Measurements from ENCODE around the gene TPRG1L. TPM values are rescaled to one million over a fixed set of nuclear protein-coding genes. Genes with fewer than 3 reads are reported as not detected.

Gene TPRG1L
- total RNA-seq, 1 experiment from 2014 or later, result 24.0 TPM

- H4K8ac ChIP-seq (replicated peaks; ENCODE audit: insufficient read length, low read depth, low read length), result no peak overlapping the region
- no peak overlapping the region for H2BK15ac ChIP-seq (ENCODE audit: low read depth, low read length)
- no peak overlapping the region for H2AK5ac ChIP-seq (ENCODE audit: insufficient read length, low read length)
- H4K5ac ChIP-seq (ENCODE audit: insufficient read length, low read depth, low read length), result no peak overlapping the region
- H3K4me3 Mint-ChIP-seq, result no peak overlapping the region
- no peaks in the 10 kb centered on the region for H3K27me3 ChIP-seq (ENCODE audit: insufficient read depth, low read length)
- H3T11ph ChIP-seq (ENCODE audit: low read length), result no peak overlapping the region
- no peak overlapping the region for H3K4ac ChIP-seq (ENCODE audit: low read depth, low read length)
- no peaks in the 10 kb centered on the region for H3K27me3 Mint-ChIP-seq (ENCODE audit: low read depth)
- no peak overlapping the region for H3K23ac ChIP-seq (ENCODE audit: insufficient read length, low read depth, low read length)
- no peak overlapping the region for H2BK12ac ChIP-seq (ENCODE audit: insufficient read length, low read depth, low read length)
- H4K91ac ChIP-seq (ENCODE audit: insufficient read length, low read depth, low read length), result no peak overlapping the region
- no peaks in the 10 kb centered on the region for H3K79me1 ChIP-seq (ENCODE audit: insufficient read depth, low read depth, low read length, poor library complexity, severe bottlenecking)
- no peaks in the 10 kb centered on the region for H3K23me2 ChIP-seq (ENCODE audit: insufficient read length, low read depth, low read length, poor library complexity, severe bottlenecking)
- H3K9me3 Mint-ChIP-seq, result no peaks in the 10 kb centered on the region
- no peaks in the 10 kb centered on the region for H3K4me1 ChIP-seq (ENCODE audit: insufficient read depth, low read length)
- H2BK5ac ChIP-seq (ENCODE audit: insufficient read length, low read length), result no peak overlapping the region
- H3K9me3 ChIP-seq (ENCODE audit: control insufficient read depth, low read depth, low read length), result no peaks in the 10 kb centered on the region
- H2BK20ac ChIP-seq (ENCODE audit: low read depth, low read length, poor library complexity, severe bottlenecking), result no peak overlapping the region
- no peak overlapping the region for H2BK120ac ChIP-seq (ENCODE audit: low read depth, low read length, poor library complexity, severe bottlenecking)
- H3K79me2 ChIP-seq (ENCODE audit: insufficient read depth, low read length), result no peaks in the 10 kb centered on the region
- peaks cover 3 to 7% of the 10 kb centered on the region in 2 experiments for H3K4me1 Mint-ChIP-seq
- no peaks in the 10 kb centered on the region; a peak in 1 of 7 replicates for H3K36me3 Mint-ChIP-seq (ENCODE audit: insufficient read depth in 1 of 3, low read depth in 3 of 3)
- H3K14ac ChIP-seq (ENCODE audit: insufficient read depth, low read length), result no peak overlapping the region
- no peak overlapping the region for H3K9ac ChIP-seq (ENCODE audit: extremely low read depth, insufficient read length, low read length)
- no peak for DNase-seq
- no peak overlapping the region for H2AFZ ChIP-seq (ENCODE audit: low read length)
- H3K56ac ChIP-seq (ENCODE audit: insufficient read length, low read depth, low read length), result no peak overlapping the region
- no CpG with 5 or more reads among the region's 11 CpGs for WGBS (ENCODE audit: extremely low coverage, insufficient read length, low lambda C conversion rate)
- H3K18ac ChIP-seq (ENCODE audit: insufficient read length, low read depth, low read length), result no peak overlapping the region
- H4K20me1 ChIP-seq (ENCODE audit: control insufficient read depth, insufficient read depth, insufficient read length), result no peaks in the 10 kb centered on the region
- no peak overlapping the region for H3K27ac ChIP-seq (ENCODE audit: insufficient read length, low read depth, low read length)
- TF ChIP-seq CTCF (conservative IDR thresholded peaks at IDR 0.05), result no peak
- no peak overlapping the region for H3K4me2 ChIP-seq (ENCODE audit: insufficient read depth, insufficient read length, low read length)
- H3K27ac Mint-ChIP-seq, result no peak overlapping the region; a peak in 1 of 7 replicates
Measured at GRCh38 chr1:3603156-3603555, 21.7 kb upstream of the TPRG1L start.

Measured in H9 (cell line).